HG03135 (cell line): ENCODE data around the gene P2RX4.
"Not testable (repeated sequence)": the region's sequence is repeated elsewhere in the genome, so short reads cannot be mapped to it uniquely, and the experiment has no call there.

Source experiments
- ATAC-seq: cut with Tn5 transposase; IDR thresholded peaks from one replicate; pipeline ENCODE4 v1.9.1; 2021; ENCODE audit warnings: mild to moderate bottlenecking, moderate library complexity; ENCODE audit not compliant: unreplicated experiment

P2RX4 gene

GRCh38 chr12:121187501-121187900, 22.4 kb upstream of the P2RX4 start:
- no peak for ATAC-seq

DNA sequence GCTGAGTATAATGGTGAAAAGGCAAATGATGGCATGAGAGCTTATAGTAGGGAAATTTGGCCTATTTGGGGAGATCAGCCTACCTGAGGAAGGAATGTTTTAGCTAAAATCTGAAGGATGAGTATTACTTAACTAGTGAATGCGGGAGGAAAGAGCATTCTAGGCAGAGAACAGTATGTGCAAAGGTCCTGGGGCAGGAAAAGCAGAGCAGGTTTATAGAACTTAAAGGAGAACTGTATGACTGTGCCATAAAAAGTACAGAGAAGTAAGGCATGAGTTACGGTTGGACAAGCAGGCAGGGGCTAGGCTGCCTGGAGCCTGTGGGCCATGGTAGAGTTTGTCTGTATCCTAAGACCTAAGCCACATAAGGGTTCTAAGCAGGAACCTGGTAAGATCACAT, 21.7 kb upstream of the P2RX4 start:
- ATAC-seq, result no peak

- ATAC-seq, result no peak
Measured at GRCh38 chr12:121189131-121189530, 20.8 kb upstream of the P2RX4 start.

GRCh38 chr12:121189619-121190155, 20.2 kb upstream of the P2RX4 start:
- ATAC-seq, result no peak

- no peak for ATAC-seq
Measured at GRCh38 chr12:121190523-121191031, 19.4 kb upstream of the P2RX4 start.

- ATAC-seq, result no peak
Measured at GRCh38 chr12:121191151-121191550, 18.8 kb upstream of the P2RX4 start.

GRCh38 chr12:121196902-121197301, 13.0 kb upstream of the P2RX4 start:
- no peak for ATAC-seq

- ATAC-seq, result no peak
Measured at GRCh38 chr12:121198949-121199348, 11.0 kb upstream of the P2RX4 start.

DNA sequence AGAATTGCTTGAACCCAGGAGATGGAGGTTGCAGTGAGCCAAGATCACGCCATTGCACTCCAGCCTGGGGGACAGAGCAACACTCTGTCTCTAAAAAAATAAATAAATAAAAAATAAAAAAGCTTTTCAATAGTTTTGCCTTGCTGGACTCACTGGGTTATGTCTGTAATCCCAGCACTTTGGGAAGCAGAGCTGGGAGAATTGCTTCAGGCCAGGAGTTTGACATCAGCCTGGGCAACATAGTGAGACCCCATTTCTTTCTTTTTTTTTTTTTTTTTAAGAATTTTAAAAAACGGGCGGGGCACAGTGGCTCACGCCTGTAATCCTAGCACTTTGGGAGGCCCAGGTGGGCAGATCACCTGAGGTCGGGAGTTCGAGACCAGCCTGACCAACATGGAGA, 8.8 kb upstream of the P2RX4 start:
- ATAC-seq, result not testable (repeated sequence)

GRCh38 chr12:121202407-121203355, 7.2 kb upstream of the P2RX4 start:
- ATAC-seq, result no peak

DNA sequence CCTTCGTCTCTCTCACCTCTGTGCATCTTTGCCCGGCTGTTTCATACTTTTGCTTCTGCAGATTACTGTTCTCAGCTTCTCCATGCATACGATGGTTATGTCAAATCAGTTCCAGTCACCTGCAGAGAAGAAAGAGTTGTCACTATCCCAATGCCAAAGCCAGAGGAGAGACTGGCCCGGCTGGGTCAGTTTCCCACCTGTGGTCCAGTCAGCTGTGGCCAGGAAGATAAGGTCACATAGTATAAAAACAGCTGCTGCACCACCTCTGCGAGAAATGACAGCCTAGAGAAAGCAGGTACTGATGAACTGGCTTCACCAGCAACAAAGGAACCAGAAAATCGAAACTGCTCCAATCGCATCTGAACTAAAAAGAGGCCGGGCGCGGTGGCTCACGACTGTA, 6.4 kb upstream of the P2RX4 start:
- ATAC-seq, result no peak

GRCh38 chr12:121205491-121205890, 4.4 kb upstream of the P2RX4 start:
- no peak for ATAC-seq

DNA sequence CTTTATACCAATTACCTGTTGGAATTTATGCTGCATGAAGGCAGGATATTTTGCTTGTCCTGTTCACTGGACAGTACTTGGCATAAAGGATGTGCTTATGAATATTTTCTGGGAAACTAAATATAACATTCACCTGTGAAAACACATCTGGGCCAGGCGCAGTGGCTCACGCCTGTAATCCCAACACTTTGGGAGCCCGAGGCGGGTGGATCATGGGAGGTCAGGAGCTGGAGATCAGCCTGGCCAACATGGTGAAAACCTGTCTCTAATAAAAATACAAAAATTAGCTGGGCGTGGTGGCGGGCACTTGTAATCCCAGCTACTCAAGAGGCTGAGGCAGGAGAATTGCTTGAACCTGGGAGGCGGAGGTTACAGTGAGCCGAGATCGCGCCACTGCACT, 1.4 kb upstream of the P2RX4 start:
- not testable (repeated sequence) for ATAC-seq

GRCh38 chr12:121209221-121209620, 708 bp upstream of the P2RX4 start:
- no peak for ATAC-seq

GRCh38 chr12:121212875-121213274, 2.9 kb downstream of the P2RX4 start:
- ATAC-seq, result no peak

- no peak for ATAC-seq
Measured at GRCh38 chr12:121214166-121214777, 4.3 kb downstream of the P2RX4 start.

DNA sequence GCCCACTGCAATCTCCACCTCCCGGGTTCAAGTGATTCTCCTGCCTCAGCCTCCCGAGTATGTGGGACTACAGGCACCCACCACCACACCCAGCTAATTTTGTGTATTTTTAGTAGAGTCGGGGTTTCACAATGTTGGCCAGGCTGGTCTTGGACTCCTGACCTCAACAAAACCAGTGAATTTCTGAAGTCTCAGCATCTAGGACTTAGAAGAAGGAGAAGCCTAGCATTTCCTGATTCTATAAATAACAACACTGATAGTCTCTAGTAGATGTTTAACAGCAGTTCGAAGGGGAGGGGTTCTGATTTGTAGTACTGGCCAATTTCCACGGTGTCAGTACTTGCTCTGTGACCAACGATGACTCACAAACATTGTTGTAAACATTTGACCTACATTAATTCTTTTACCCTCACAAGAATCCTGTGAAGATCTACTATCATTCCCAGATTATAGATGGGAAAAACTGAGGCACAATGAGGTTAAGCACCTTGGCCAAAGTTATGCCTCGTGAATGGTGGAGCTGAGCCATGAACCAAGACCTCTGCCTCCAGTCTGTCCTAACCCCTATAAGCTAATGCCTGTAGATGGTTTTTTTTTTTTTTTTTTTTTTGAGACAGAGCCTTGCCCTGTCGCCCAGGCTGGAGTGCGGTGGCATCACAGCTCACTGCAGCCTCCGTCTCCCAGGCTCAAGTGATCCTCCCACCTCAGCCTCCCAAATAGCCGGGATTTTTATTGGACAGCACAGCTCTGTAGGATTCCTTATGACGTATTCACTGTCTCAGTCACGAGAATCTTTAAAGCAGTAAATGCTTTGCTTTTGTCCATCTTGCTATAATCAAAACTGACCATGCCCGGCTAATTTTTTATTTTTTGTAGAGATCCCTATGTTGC, 5.2 kb downstream of the P2RX4 start:
- no peak for ATAC-seq

DNA sequence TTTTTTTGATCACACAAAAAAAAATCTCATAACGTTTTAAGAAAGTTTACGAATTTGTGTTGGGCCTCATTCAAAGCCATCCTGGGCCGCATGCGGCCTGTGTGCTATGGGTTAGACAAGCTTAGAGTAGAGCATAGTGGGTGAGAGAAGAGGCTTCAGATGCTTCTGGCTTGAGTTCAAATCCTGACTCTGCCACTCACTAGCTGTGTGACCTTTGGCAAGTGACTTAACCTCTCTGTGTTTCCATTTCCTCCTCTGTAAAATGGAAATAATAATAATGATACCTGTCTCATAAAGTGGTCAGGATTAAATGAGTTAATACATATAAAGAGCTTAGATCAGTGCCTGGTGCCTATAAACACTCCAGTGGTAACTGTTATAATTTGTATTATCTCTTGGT, 6.2 kb downstream of the P2RX4 start:
- no peak for ATAC-seq

DNA sequence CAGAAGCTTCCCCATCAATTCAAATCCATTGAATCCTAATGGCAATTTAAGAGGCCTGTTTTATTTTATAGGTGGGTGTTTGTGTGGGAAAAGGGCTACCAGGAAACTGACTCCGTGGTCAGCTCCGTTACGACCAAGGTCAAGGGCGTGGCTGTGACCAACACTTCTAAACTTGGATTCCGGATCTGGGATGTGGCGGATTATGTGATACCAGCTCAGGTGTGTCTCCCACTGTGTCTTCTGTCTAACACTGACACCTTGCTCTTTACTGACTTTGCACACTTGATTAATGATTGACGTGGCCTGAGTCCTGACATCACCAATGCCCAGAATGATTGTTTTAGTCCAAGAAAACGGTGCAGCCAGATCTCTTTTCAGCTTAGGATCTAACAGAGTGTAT, 7.1 kb downstream of the P2RX4 start:
- ATAC-seq, result no peak

GRCh38 chr12:121217761-121218160, 7.8 kb downstream of the P2RX4 start:
- no peak for ATAC-seq
